H1 (cell line): ENCODE data around the gene FRMD4A. TPM values are rescaled to one million over a fixed set of nuclear protein-coding genes. Genes with fewer than 3 reads are reported as not detected.

Source experiments
- CTCF ChIA-PET: fragments of 300-600 bp; sonication (Branson Sonifier 250); formaldehyde crosslinking; loops from one replicate; lab custom pipeline; 2021; ENCODE audit not compliant: partially characterized antibody; lab: Charles Lee
- POLR2A ChIA-PET: fragments of 300-600 bp; sonication (Branson Sonifier 250); formaldehyde crosslinking; loops from one replicate; lab custom pipeline; 2021; ENCODE audit warnings: inconsistent platforms; ENCODE audit not compliant: partially characterized antibody; lab: Charles Lee
- DNase-seq, 2 experiments: peaks; one replicate each; pipeline versions ENCODE4 v3.0.0 to v3.0.0-alpha.2; 2010 to 2022; ENCODE audit warnings: low spot score in 2 of 2, low read depth in 1 of 2, mixed read lengths in 1 of 2
- FAIRE-seq: peaks from 2 replicates; lab custom pipeline; 2011; peaks lifted over from hg19 to GRCh38; lab: Jason Lieb, UNC
- H2AFZ ChIP-seq: 2 replicates; pipeline ENCODE4 v1.8.1; 2012; ENCODE audit warnings: low read length, inconsistent platforms
- H2AK5ac ChIP-seq: 2 replicates; pipeline ENCODE4 v1.6.1; 2013; ENCODE audit warnings: low read depth, low read length
- H2BK120ac ChIP-seq: replicated peaks from 2 replicates; pipeline ENCODE3; 2013; ENCODE audit warnings: low read depth, low read length, inconsistent platforms
- H2BK12ac ChIP-seq: 2 replicates; pipeline ENCODE4 v1.6.1; 2013; ENCODE audit warnings: low read depth, low read length
- H2BK15ac ChIP-seq: 2 replicates; pipeline ENCODE4 v1.6.1; 2013; ENCODE audit warnings: low read length
- H2BK20ac ChIP-seq: 2 replicates; pipeline ENCODE4 v1.6.1; 2013; ENCODE audit warnings: low read length
- H2BK5ac ChIP-seq: 2 replicates; pipeline ENCODE4 v1.6.1; 2013; ENCODE audit warnings: low read depth, low read length
- H3K14ac ChIP-seq: 2 replicates; pipeline ENCODE4 v1.6.1; 2013; ENCODE audit warnings: inconsistent platforms; ENCODE audit not compliant: insufficient read length
- H3K18ac ChIP-seq: 2 replicates; pipeline ENCODE4 v1.6.1; 2013; ENCODE audit warnings: low read length; ENCODE audit errors: extremely low read depth
- H3K23ac ChIP-seq: 2 replicates; pipeline ENCODE4 v1.6.1; 2013; ENCODE audit warnings: inconsistent platforms; ENCODE audit not compliant: insufficient read length
- H3K23me2 ChIP-seq: 2 replicates; pipeline ENCODE4 v1.6.1; 2013; ENCODE audit warnings: low read depth, low read length
- H3K27ac ChIP-seq: 2 replicates; pipeline ENCODE4 v1.6.1; 2011; ENCODE audit warnings: low read depth, low read length, inconsistent platforms
- H3K27me3 ChIP-seq, 4 experiments: replicated peaks in 1 of 4; 1 replicate in 1 of 4; 2 replicates in 3 of 4; pipeline versions ENCODE4 v1.6.1 to v1.8.1; 2011 to 2013; ENCODE audit warnings: low read length in 3 of 4, mild to moderate bottlenecking in 3 of 4, inconsistent platforms in 2 of 4, mixed read lengths in 2 of 4, moderate library complexity in 1 of 4; ENCODE audit not compliant: control insufficient read depth in 3 of 4, insufficient read depth in 3 of 4; ENCODE audit errors: extremely low read depth in 1 of 4
- H3K36me3 ChIP-seq, 4 experiments: 2 replicates each; pipeline versions ENCODE4 v1.6.1 to v1.8.1; 2011 to 2013; ENCODE audit warnings: mild to moderate bottlenecking in 4 of 4, low read length in 3 of 4, moderate library complexity in 2 of 4, control low read depth in 1 of 4, inconsistent platforms in 1 of 4; ENCODE audit not compliant: insufficient read depth in 4 of 4, control insufficient read depth in 2 of 4
- H3K4ac ChIP-seq: replicated peaks from 2 replicates; pipeline ENCODE3; 2013; ENCODE audit warnings: low read length, low read depth, mixed read lengths, inconsistent platforms; ENCODE audit not compliant: insufficient read length
- H3K4me1 ChIP-seq, 4 experiments: replicated peaks in 1 of 4; 1 replicate in 1 of 4; 2 replicates in 3 of 4; pipeline versions ENCODE4 v1.6.1 to v1.8.1; 2011 to 2013; ENCODE audit warnings: low read length in 3 of 4, inconsistent platforms in 2 of 4, mixed read lengths in 1 of 4; ENCODE audit not compliant: insufficient read depth in 4 of 4, control insufficient read depth in 3 of 4
- H3K4me2 ChIP-seq, 2 experiments: 2 replicates each; pipeline versions ENCODE4 v1.6.1 to v1.8.1; 2011 to 2013; ENCODE audit warnings: low read depth in 2 of 2, low read length in 2 of 2, control low read depth in 1 of 2, inconsistent platforms in 1 of 2, mild to moderate bottlenecking in 1 of 2; ENCODE audit not compliant: insufficient read depth in 1 of 2
- H3K4me3 ChIP-seq, 4 experiments: fragments of 200-600, 300-600 bp in 1 of 4; sonication (generic), shearing (Covaris generic), sonication (Bioruptor Twin) in 1 of 4; 2 replicates each; pipeline versions ENCODE4 v1.5.1 to v1.8.1; 2011 to 2016; ENCODE audit warnings: low read length in 4 of 4, low read depth in 3 of 4, control low read depth in 2 of 4, inconsistent platforms in 2 of 4, mild to moderate bottlenecking in 2 of 4, mixed read lengths in 1 of 4, moderate library complexity in 1 of 4; ENCODE audit not compliant: insufficient read depth in 2 of 4; ENCODE audit errors: extremely low read depth in 1 of 4
- H3K56ac ChIP-seq: replicated peaks from 2 replicates; pipeline ENCODE3; 2013; ENCODE audit warnings: low read depth, mild to moderate bottlenecking, mixed read lengths, low read length, inconsistent platforms; ENCODE audit not compliant: insufficient read length
- H3K79me1 ChIP-seq: 2 replicates; pipeline ENCODE4 v1.6.1; 2013; ENCODE audit warnings: low read depth, low read length, control low read depth
- H3K79me2 ChIP-seq, 2 experiments: 2 replicates each; pipeline versions ENCODE4 v1.6.1 to v1.8.1; 2012 to 2013; ENCODE audit warnings: low read length in 2 of 2, mild to moderate bottlenecking in 2 of 2, inconsistent platforms in 1 of 2; ENCODE audit not compliant: insufficient read depth in 2 of 2, control insufficient read depth in 1 of 2
- H3K9ac ChIP-seq, 4 experiments: replicated peaks in 1 of 4; 1 replicate in 1 of 4; 2 replicates in 3 of 4; pipeline versions ENCODE4 v1.6.1 to v1.8.1; 2011 to 2013; ENCODE audit warnings: low read depth in 3 of 4, low read length in 3 of 4, control low read depth in 2 of 4, mild to moderate bottlenecking in 2 of 4, moderate library complexity in 2 of 4, inconsistent platforms in 1 of 4; ENCODE audit errors: extremely low read depth in 1 of 4
- H3K9me3 ChIP-seq, 2 experiments: 2 replicates each; pipeline versions ENCODE4 v1.6.1 to v1.8.1; 2012 to 2013; ENCODE audit warnings: mild to moderate bottlenecking in 2 of 2, moderate library complexity in 2 of 2, control low read depth in 1 of 2, inconsistent platforms in 1 of 2, low read depth in 1 of 2, low read length in 1 of 2, mixed read lengths in 1 of 2; ENCODE audit not compliant: insufficient read depth in 2 of 2
- H4K20me1 ChIP-seq, 2 experiments: replicated peaks in 1 of 2; 2 replicates each; pipeline versions ENCODE3 to v1.8.1; 2011 to 2013; ENCODE audit warnings: inconsistent platforms in 2 of 2, low read length in 2 of 2, mild to moderate bottlenecking in 1 of 2; ENCODE audit not compliant: insufficient read depth in 2 of 2, control insufficient read depth in 1 of 2
- H4K5ac ChIP-seq: 2 replicates; pipeline ENCODE4 v1.6.1; 2013; ENCODE audit warnings: low read length, low read depth, mixed read lengths, inconsistent platforms; ENCODE audit not compliant: insufficient read length
- H4K8ac ChIP-seq: 2 replicates; pipeline ENCODE4 v1.8.0; 2013; ENCODE audit warnings: mild to moderate bottlenecking, moderate library complexity, low read length, inconsistent platforms; ENCODE audit not compliant: insufficient read depth; ENCODE audit errors: extremely low read depth
- H4K91ac ChIP-seq: replicated peaks from 2 replicates; pipeline ENCODE3; 2013; ENCODE audit warnings: low read length, mixed read lengths, inconsistent platforms; ENCODE audit not compliant: insufficient read length
- BACH1 ChIP-seq: IDR thresholded peaks from 2 replicates; pipeline ENCODE4 v1.6.1; 2012; ENCODE audit warnings: low read length, improper control_type of control experiment
- BCL11A ChIP-seq, 2 experiments: IDR thresholded peaks; one replicate each; pipeline ENCODE4 v1.6.1; 2011; ENCODE audit warnings: low read depth in 2 of 2, low read length in 2 of 2, mild to moderate bottlenecking in 2 of 2
- BRCA1 ChIP-seq: IDR thresholded peaks from 2 replicates; pipeline ENCODE4 v1.6.1; 2012; ENCODE audit warnings: low read depth, low read length, improper control_type of control experiment
- CBX8 ChIP-seq: fragments of 300-800, 300-1000 bp; sonication (generic); IDR thresholded peaks from 2 replicates; pipeline ENCODE4 v1.7.1; 2016; ENCODE audit warnings: low read depth, low read length, borderline replicate concordance
- EZH2 ChIP-seq: fragments of 200-600 bp; sonication (generic); IDR thresholded peaks from 2 replicates; pipeline ENCODE4 v1.7.1; 2012; ENCODE audit warnings: low read depth, mild to moderate bottlenecking, moderate library complexity, low read length, inconsistent platforms; ENCODE audit not compliant: severe bottlenecking
- FOSL1 ChIP-seq: IDR thresholded peaks from 2 replicates; pipeline ENCODE4 v1.6.1; 2011; ENCODE audit warnings: mild to moderate bottlenecking, low read depth, low read length, moderate library complexity; ENCODE audit not compliant: insufficient read depth
- HDAC6 ChIP-seq: IDR thresholded peaks from one replicate; pipeline ENCODE4 v1.7.1; 2012; ENCODE audit warnings: low read depth, mild to moderate bottlenecking, inconsistent platforms, low read length, moderate library complexity
- NRF1 ChIP-seq: IDR thresholded peaks from 2 replicates; pipeline ENCODE4 v1.6.1; 2011; ENCODE audit warnings: mild to moderate bottlenecking, low read depth, low read length, improper control_type of control experiment
- POLR2A ChIP-seq, 2 experiments: IDR thresholded peaks; 1 replicate in 1 of 2; 2 replicates in 1 of 2; pipeline ENCODE4 v1.6.1; 2011; ENCODE audit warnings: low read depth in 2 of 2, low read length in 2 of 2, mild to moderate bottlenecking in 2 of 2; ENCODE audit errors: control extremely low read depth in 1 of 2
- RFX5 ChIP-seq: IDR thresholded peaks from 2 replicates; pipeline ENCODE4 v1.6.1; 2011; ENCODE audit warnings: low read depth, low read length, improper control_type of control experiment, borderline replicate concordance
- SRF ChIP-seq: IDR thresholded peaks from 2 replicates; pipeline ENCODE4 v1.6.1; 2011; ENCODE audit warnings: mild to moderate bottlenecking, low read depth, low read length, moderate library complexity
- TBP ChIP-seq: IDR thresholded peaks from 2 replicates; pipeline ENCODE4 v1.6.1; 2011; ENCODE audit warnings: low read depth, low read length, improper control_type of control experiment
- ZNF274 ChIP-seq: IDR thresholded peaks from 2 replicates; pipeline ENCODE4 v1.7.0; 2012; ENCODE audit warnings: low read length, borderline replicate concordance; ENCODE audit errors: extremely low read depth
- WGBS, 2 experiments: shearing (Covaris generic) in 1 of 2; methylation state at CpG; one replicate each; pipeline versions ENCODE4 v1.1.6 to v1.1.7; 2013 to 2015; ENCODE audit warnings: low lambda C conversion rate in 2 of 2, mixed read lengths in 2 of 2, inconsistent platforms in 1 of 2, low coverage in 1 of 2, missing lambda C conversion rate in 1 of 2; ENCODE audit not compliant: insufficient replicate concordance in 2 of 2, insufficient coverage in 1 of 2, insufficient read length in 1 of 2; ENCODE audit errors: extremely low coverage in 1 of 2, missing lambda C conversion rate in 1 of 2; 5-methylcytosine and 5-hydroxymethylcytosine counted together
- polyA plus RNA-seq, 7 experiments: library from polyadenylated mRNA; depleted of rRNA in 3 of 7; stranded (reverse) in 5 of 7; unstranded in 2 of 7; fragments of >200 nt in 5 of 7; fragments of 200-250 nt in 2 of 7; gene quantifications; 1 replicate in 5 of 7; 2 replicates in 1 of 7; 4 replicates in 1 of 7; pipeline versions ENCODE4 v1.2.1 to v1.2.3, GENCODE V29; 2011 to 2013; ENCODE audit warnings: missing spikeins in 2 of 7, mixed read lengths in 2 of 7
- total RNA-seq: library from RNA; stranded (reverse); fragmentation: NEBNext Ultra II Directional; extraction: Animal tissue kit (Norgen Biotek cat#: 25700); gene quantifications from 2 replicates; pipeline ENCODE4 v1.2.1, GENCODE V29; 2021

The FRMD4A gene
- total and polyA plus RNA-seq, 2 of the 8 experiments (the other 6 are each of a cell fraction or from before 2014, with no cell fraction given), result 38.6 to 39.6 TPM

- no peak for FAIRE-seq
- no peak overlapping the region for H2BK120ac ChIP-seq
- no peaks in the 10 kb centered on the region for H3K9me3 ChIP-seq
- no peak overlapping the region for H3K27ac ChIP-seq
- no peaks in the 10 kb centered on the region for H3K79me1 ChIP-seq
- H3K56ac ChIP-seq, result no peak overlapping the region
- no peak overlapping the region for H3K23ac ChIP-seq
- H2BK12ac ChIP-seq, result no peak overlapping the region
- H3K27me3 ChIP-seq, result no peaks in the 10 kb centered on the region
- H2BK15ac ChIP-seq, result no peak overlapping the region
- no peak overlapping the region for H4K5ac ChIP-seq
- no peak overlapping the region for H4K8ac ChIP-seq
- no peak overlapping the region for H3K9ac ChIP-seq
- H3K14ac ChIP-seq, result no peak overlapping the region
- WGBS, 2 experiments, result 76% methylated on average over 8 of the region's 8 CpGs; no CpG with 5 or more reads in 1 of the 2 experiments
- no peak overlapping the region for H3K4me3 ChIP-seq
- no peak overlapping the region for H2BK20ac ChIP-seq
- no peak overlapping the region for H3K18ac ChIP-seq
- no peak for DNase-seq
- H3K4me2 ChIP-seq, result no peak overlapping the region
- H3K23me2 ChIP-seq, result no peaks in the 10 kb centered on the region
- no peak overlapping the region for H2AFZ ChIP-seq
- peaks cover 0 to 11% (median 5%) of the 10 kb centered on the region in 4 experiments; a peak in 4 of 8 replicates for H3K36me3 ChIP-seq
- H2BK5ac ChIP-seq, result no peak overlapping the region
- no peaks in the 10 kb centered on the region for H3K79me2 ChIP-seq
- TF ChIP-seq ZNF274, result no peak
- no peak for TF ChIP-seq EZH2
- no peak for TF ChIP-seq POLR2A (IDR thresholded peaks at IDR 0.05; ENCODE audit: control extremely low read depth in 1 of 2, low read depth in 2 of 2, low read length in 2 of 2)
- TF ChIP-seq BRCA1, result no peak
- no peak for TF ChIP-seq FOSL1
- no peak for TF ChIP-seq CBX8
- TF ChIP-seq BCL11A (IDR thresholded peaks at IDR 0.05; ENCODE audit: low read depth in 2 of 2, low read length in 2 of 2), result no peak
- TF ChIP-seq TBP, result no peak
- no peak for TF ChIP-seq SRF
- no peak for TF ChIP-seq RFX5
- TF ChIP-seq HDAC6, result no peak
- TF ChIP-seq NRF1, result no peak
- no peak for TF ChIP-seq BACH1
- TF ChIP-seq, all 59 proteins: peak for 0
- ChIA-PET CTCF (interaction anchor here (1.0 to 1.3 kb wide), 4 partner anchors 9 to 292 kb away, joined by 3 to 4 read pairs (median 4); no protein-coding TSS in a partner anchor), POLR2A (no interaction called here)
- Histone ChIP-seq H3K4ac (no peak overlapping the region), H2AK5ac (no peak overlapping the region), H4K20me1 (no peaks in the 10 kb centered on the region), H4K91ac (no peak overlapping the region), H3K4me1 (peaks cover 0 to 5% (median 2%) of the 10 kb centered on the region in 4 experiments; a peak in 2 of 7 replicates)
Observed at GRCh38 chr10:13608246-13608853, 722.4 kb downstream of the FRMD4A start.
